ENCODE data around the gene HEMGN.

Gene HEMGN

GRCh38 chr9:97908705-97909104 lies 29.3 kb downstream of the HEMGN start:
- Mint-ChIP-seq H3K27ac (peak overlapping the region; percentile 82), H3K4me1 (peaks cover 76% of the 10 kb centered on the region), H3K4me3 (no peak overlapping the region), H3K9me3 (no peaks in the 10 kb centered on the region), H3K27me3 (no peaks in the 10 kb centered on the region), H3K36me3 (peaks cover 65% of the 10 kb centered on the region)
- CTCF ChIA-PET, result interaction anchor here (0.6 to 6.2 kb wide), 2 partner anchors 14 to 17 kb away, joined by 3 to 51 read pairs; partner anchors contain the start of gene TRMO
- no peak for DNase-seq

- CTCF ChIA-PET, result interaction anchor here (4.0 to 6.2 kb wide), 2 partner anchors 15 to 18 kb away, joined by 26 to 51 read pairs; partner anchors contain the start of gene TRMO
- peak overlapping the region; percentile 99 for H3K27ac Mint-ChIP-seq
- peak overlapping the region; percentile 73 for H3K4me3 Mint-ChIP-seq
- peaks cover 61% of the 10 kb centered on the region for H3K36me3 Mint-ChIP-seq
- H3K9me3 Mint-ChIP-seq, result no peaks in the 10 kb centered on the region
- H3K4me1 Mint-ChIP-seq, result peaks cover 86% of the 10 kb centered on the region
- no peak for DNase-seq
- H3K27me3 Mint-ChIP-seq, result no peaks in the 10 kb centered on the region
These were observed 30.3 kb downstream of the HEMGN start for GRCh38 chr9:97907632-97908031.

GRCh38 chr9:97907046-97907445 lies 30.9 kb downstream of the HEMGN start:
- peak; percentile 52 for DNase-seq

GRCh38 chr9:97906236-97906831 lies 31.6 kb downstream of the HEMGN start:
- CTCF ChIA-PET, result interaction anchor here (1.1 to 6.2 kb wide), 4 partner anchors 11 to 24 kb away, joined by 4 to 51 read pairs (median 16); partner anchors contain the start of gene TRMO
- no peaks in the 10 kb centered on the region for H3K27me3 Mint-ChIP-seq
- H3K27ac Mint-ChIP-seq, result peak overlapping the region; percentile 99
- DNase-seq, result peak; percentile 64
- H3K36me3 Mint-ChIP-seq, result peaks cover 57% of the 10 kb centered on the region
- H3K4me1 Mint-ChIP-seq, result peaks cover 91% of the 10 kb centered on the region
- H3K9me3 Mint-ChIP-seq, result no peaks in the 10 kb centered on the region
- peak overlapping the region; percentile 73 for H3K4me3 Mint-ChIP-seq

More at GRCh38 chr9:97907046-97907445, 30.9 kb downstream of the HEMGN start:
- H3K27me3 Mint-ChIP-seq, result no peaks in the 10 kb centered on the region
- H3K27ac Mint-ChIP-seq, result peak overlapping the region; percentile 99
- CTCF ChIA-PET, result interaction anchor here (1.1 to 6.2 kb wide), 4 partner anchors 11 to 23 kb away, joined by 4 to 51 read pairs (median 16); partner anchors contain the start of gene TRMO
- peaks cover 58% of the 10 kb centered on the region for H3K36me3 Mint-ChIP-seq
- H3K4me1 Mint-ChIP-seq, result peaks cover 89% of the 10 kb centered on the region
- H3K9me3 Mint-ChIP-seq, result no peaks in the 10 kb centered on the region
- H3K4me3 Mint-ChIP-seq, result peak overlapping the region; percentile 73

- DNase-seq, result peak; percentile 73
- Mint-ChIP-seq H3K9me3 (no peaks in the 10 kb centered on the region), H3K4me1 (peaks cover 93% of the 10 kb centered on the region), H3K36me3 (peaks cover 55% of the 10 kb centered on the region), H3K4me3 (peak overlapping the region; percentile 77), H3K27me3 (no peaks in the 10 kb centered on the region), H3K27ac (peak overlapping the region; percentile 99)
- CTCF ChIA-PET, result interaction anchor here (4.0 to 6.2 kb wide), 2 partner anchors 15 to 17 kb away, joined by 26 to 51 read pairs; partner anchors contain the start of gene TRMO
These were observed 32.7 kb downstream of the HEMGN start for GRCh38 chr9:97905228-97905627.

GRCh38 chr9:97904725-97905124 lies 33.2 kb downstream of the HEMGN start:
- peaks cover 55% of the 10 kb centered on the region for H3K36me3 Mint-ChIP-seq
- peak; percentile 82 for DNase-seq
- CTCF ChIA-PET, result interaction anchor here (1.8 to 6.2 kb wide), 3 partner anchors 9 to 17 kb away, joined by 12 to 51 read pairs (median 26); partner anchors contain the start of gene TRMO
- no peaks in the 10 kb centered on the region for H3K9me3 Mint-ChIP-seq
- peak overlapping the region; percentile 97 for H3K27ac Mint-ChIP-seq
- H3K4me1 Mint-ChIP-seq, result peaks cover 93% of the 10 kb centered on the region
- no peaks in the 10 kb centered on the region for H3K27me3 Mint-ChIP-seq
- H3K4me3 Mint-ChIP-seq, result peak overlapping the region; percentile 77

GRCh38 chr9:97903177-97903576 lies 34.8 kb downstream of the HEMGN start:
- Mint-ChIP-seq H3K9me3 (no peaks in the 10 kb centered on the region), H3K36me3 (peaks cover 47% of the 10 kb centered on the region), H3K27ac (peak overlapping the region; percentile 97), H3K27me3 (no peaks in the 10 kb centered on the region), H3K4me3 (peak overlapping the region; percentile 35), H3K4me1 (peaks cover 80% of the 10 kb centered on the region)
- no peak for DNase-seq
- CTCF ChIA-PET, result interaction anchor here (1.3 to 5.9 kb wide), 4 partner anchors 8 to 135 kb away, joined by 3 to 134 read pairs (median 24); partner anchors contain the start of gene TRMO

GRCh38 chr9:97900738-97901565 lies 37.0 kb downstream of the HEMGN start:
- no peak overlapping the region for H3K4me3 Mint-ChIP-seq
- no peaks in the 10 kb centered on the region for H3K9me3 Mint-ChIP-seq
- H3K27ac Mint-ChIP-seq, result peak overlapping the region; percentile 86
- DNase-seq, result peak; percentile 36
- H3K27me3 Mint-ChIP-seq, result no peaks in the 10 kb centered on the region
- peaks cover 34% of the 10 kb centered on the region for H3K36me3 Mint-ChIP-seq
- H3K4me1 Mint-ChIP-seq, result peaks cover 62% of the 10 kb centered on the region
- CTCF ChIA-PET, result interaction anchor here (0.8 to 5.9 kb wide), 17 partner anchors 10 to 227 kb away, joined by 3 to 134 read pairs (median 4); partner anchors contain the start of gene TRMO

GRCh38 chr9:97900103-97900737 lies 37.8 kb downstream of the HEMGN start:
- H3K27ac Mint-ChIP-seq, result no peak overlapping the region
- no peak overlapping the region for H3K4me3 Mint-ChIP-seq
- DNase-seq, result no peak
- peaks cover 59% of the 10 kb centered on the region for H3K4me1 Mint-ChIP-seq
- no peaks in the 10 kb centered on the region for H3K27me3 Mint-ChIP-seq
- no peaks in the 10 kb centered on the region for H3K9me3 Mint-ChIP-seq
- CTCF ChIA-PET, result interaction anchor here (1.0 to 5.9 kb wide), 13 partner anchors 9 to 194 kb away, joined by 3 to 134 read pairs (median 5); partner anchors contain the start of gene TRMO
- H3K36me3 Mint-ChIP-seq, result peaks cover 39% of the 10 kb centered on the region

- H3K4me3 Mint-ChIP-seq, result no peak overlapping the region
- H3K27me3 Mint-ChIP-seq, result no peaks in the 10 kb centered on the region
- H3K27ac Mint-ChIP-seq, result no peak overlapping the region
- CTCF ChIA-PET, result interaction anchor here (0.5 to 3.0 kb wide), 10 partner anchors 8 to 1305 kb away, joined by 3 to 12 read pairs (median 4); partner anchors contain the start of gene TRMO
- DNase-seq, result peak; percentile 42
- peaks cover 10% of the 10 kb centered on the region for H3K9me3 Mint-ChIP-seq
- peaks cover 17% of the 10 kb centered on the region for H3K4me1 Mint-ChIP-seq
- H3K36me3 Mint-ChIP-seq, result peaks cover 18% of the 10 kb centered on the region
These were observed 42.2 kb downstream of the HEMGN start for GRCh38 chr9:97895695-97896332.

GRCh38 chr9:97895211-97895610 lies 42.8 kb downstream of the HEMGN start:
- Mint-ChIP-seq H3K27me3 (no peaks in the 10 kb centered on the region), H3K27ac (no peak overlapping the region), H3K36me3 (peaks cover 14% of the 10 kb centered on the region), H3K9me3 (peaks cover 10% of the 10 kb centered on the region), H3K4me1 (peaks cover 14% of the 10 kb centered on the region), H3K4me3 (no peak overlapping the region)
- CTCF ChIA-PET, result interaction anchor here (0.6 to 3.0 kb wide), 8 partner anchors 9 to 189 kb away, joined by 3 to 12 read pairs (median 6); partner anchors contain the start of gene TRMO
- no peak for DNase-seq

GRCh38 chr9:97892421-97892820 lies 45.6 kb downstream of the HEMGN start:
- Mint-ChIP-seq H3K27ac (no peak overlapping the region), H3K27me3 (peaks cover 5% of the 10 kb centered on the region), H3K4me1 (peaks cover 15% of the 10 kb centered on the region), H3K36me3 (peaks cover 8% of the 10 kb centered on the region), H3K9me3 (peaks cover 10% of the 10 kb centered on the region), H3K4me3 (no peak overlapping the region)
- DNase-seq, result no peak
- CTCF ChIA-PET, result interaction anchor here (1.2 to 6.2 kb wide), 3 partner anchors 8 to 30 kb away, joined by 4 to 134 read pairs (median 5); partner anchors contain the start of gene TRMO

- Mint-ChIP-seq H3K27ac (no peak overlapping the region), H3K4me1 (peaks cover 15% of the 10 kb centered on the region), H3K4me3 (no peak overlapping the region), H3K9me3 (peaks cover 10% of the 10 kb centered on the region), H3K36me3 (peaks cover 8% of the 10 kb centered on the region), H3K27me3 (peaks cover 5% of the 10 kb centered on the region)
- CTCF ChIA-PET, result interaction anchor here (2.5 to 6.2 kb wide), 4 partner anchors 9 to 30 kb away, joined by 12 to 134 read pairs (median 34); partner anchors contain the start of gene TRMO
- DNase-seq, result no peak
These were observed 46.2 kb downstream of the HEMGN start for GRCh38 chr9:97891736-97892135.
